HG02763 (cell line): ENCODE results near the gene GADL1.
A peak's percentile ranks its signal among the peaks of the same experiment; 100 is the strongest.

Experiments
- ATAC-seq: cut with Tn5 transposase; IDR thresholded peaks from one replicate; pipeline ENCODE4 v1.9.1; 2021; ENCODE audit warnings: mild to moderate bottlenecking, moderate library complexity; ENCODE audit not compliant: unreplicated experiment

GADL1 gene

DNA sequence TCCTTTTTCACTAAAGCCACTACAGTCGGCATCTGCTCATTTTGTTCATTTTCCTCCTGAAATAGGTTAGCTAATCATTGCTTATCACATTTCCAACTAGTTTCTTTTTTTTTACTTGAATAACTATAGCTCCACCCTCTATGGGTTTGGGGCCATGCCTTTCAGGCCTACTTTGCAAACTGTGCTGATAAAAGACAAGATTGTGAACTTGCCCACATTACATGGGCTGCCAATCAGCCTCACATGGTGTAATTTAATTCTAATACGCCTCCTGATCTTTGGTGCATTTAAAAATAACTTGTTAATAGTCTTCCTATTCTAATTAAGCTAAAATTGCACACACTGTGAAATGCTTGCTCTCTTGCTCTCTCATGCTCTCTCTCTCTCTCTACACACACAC is 197.6 kb downstream of the GADL1 start:
- no peak for ATAC-seq

- ATAC-seq, result no peak
Observed at GRCh38 chr3:30696403-30696819, 198.1 kb downstream of the GADL1 start.

DNA sequence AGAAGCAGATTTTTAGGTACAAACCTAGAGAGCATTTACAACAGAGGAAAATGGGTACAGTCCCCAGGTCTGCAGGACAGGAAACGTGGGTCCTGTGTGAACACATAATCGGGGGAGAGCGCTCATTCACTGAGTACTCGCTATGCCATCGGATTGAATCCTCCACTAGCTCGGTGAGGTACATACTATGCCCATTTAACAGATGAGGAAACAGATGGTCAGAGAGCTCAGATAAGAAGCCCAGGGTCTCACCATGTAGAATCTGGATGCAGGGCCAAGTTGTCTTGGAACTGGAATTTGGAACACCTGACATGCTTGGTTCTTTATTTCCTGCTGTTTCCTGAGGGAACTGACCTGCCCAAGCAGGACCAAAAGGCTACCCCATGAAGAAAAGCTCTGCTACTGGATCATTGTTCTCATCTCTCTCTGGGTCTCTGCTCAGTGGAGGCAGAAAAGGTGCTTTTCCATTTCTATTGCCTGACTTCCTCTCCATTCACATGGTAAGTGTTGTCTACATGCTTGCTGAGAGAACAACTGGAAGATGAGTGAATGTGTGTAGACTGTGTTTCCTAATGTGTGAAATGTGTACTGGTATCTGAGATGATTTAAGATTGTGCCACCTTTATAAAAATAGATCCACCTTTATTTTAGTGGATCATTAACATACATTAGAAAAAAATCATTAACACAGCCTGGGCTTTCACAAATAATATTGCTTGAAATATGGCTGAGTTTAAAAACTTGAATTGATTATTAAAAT is 199.0 kb downstream of the GADL1 start:
- no peak for ATAC-seq

GRCh38 chr3:30694668-30695067 is 199.8 kb downstream of the GADL1 start:
- ATAC-seq, result no peak

- ATAC-seq, result no peak
Observed at GRCh38 chr3:30694148-30694547, 200.3 kb downstream of the GADL1 start.

DNA sequence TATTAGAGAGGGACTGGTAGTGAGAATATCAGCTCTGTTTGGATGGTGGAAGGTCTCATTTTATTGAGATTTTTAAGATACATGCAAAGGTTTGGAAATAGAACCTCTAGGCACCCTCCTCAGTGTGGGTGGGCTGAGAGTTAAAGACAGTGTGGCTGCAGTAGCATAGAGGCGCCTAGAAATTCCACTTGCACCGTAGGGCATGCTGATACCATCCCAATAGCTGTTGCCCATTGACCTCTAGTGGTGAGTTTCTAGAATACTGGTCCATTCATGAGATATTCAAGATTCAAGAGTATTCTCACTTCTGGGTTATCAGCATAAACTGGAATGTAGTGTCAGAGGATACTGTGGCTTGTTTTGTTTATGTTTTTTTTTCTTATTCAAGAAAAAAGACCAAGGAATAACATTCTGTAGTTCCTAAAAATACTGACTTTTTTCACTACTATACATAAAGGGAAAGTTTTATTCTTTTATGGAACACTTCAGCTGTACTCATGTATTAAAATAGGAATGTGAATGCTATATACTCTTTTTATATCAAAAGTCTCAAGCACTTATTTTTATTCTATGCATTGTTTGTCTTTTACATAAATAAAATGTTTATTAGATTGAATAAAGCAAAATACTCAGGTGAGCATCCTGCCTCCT is 200.9 kb downstream of the GADL1 start:
- peak; percentile 91 for ATAC-seq

DNA sequence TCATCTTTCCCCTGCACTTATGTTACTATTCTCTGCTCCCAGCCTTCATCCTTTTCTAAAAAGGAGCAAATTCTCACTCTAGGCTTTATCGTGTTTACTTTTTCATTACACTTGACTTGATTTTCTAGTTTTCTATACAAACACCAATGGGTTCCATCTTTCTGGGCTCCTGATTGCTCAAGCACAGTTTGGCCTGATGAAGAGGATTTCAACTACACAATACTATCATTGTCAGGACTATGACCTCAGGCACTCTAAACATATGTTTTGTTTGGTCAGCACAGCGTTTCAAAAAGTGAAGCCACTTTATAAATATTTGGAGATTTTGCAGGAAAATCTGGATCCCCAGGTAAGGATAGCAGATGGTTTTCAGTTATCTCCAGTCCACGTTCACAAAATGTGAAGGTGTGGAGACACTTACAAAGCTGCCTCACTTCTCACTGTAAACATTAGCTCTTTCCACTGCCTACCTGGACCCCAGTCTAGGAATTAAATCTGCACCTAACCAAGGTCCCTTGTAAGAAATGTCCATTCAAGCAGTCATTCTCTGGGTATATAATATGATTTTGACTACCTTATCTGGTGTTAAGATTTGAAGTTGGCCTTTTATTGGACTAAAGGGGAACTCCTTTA is 201.8 kb downstream of the GADL1 start:
- no peak for ATAC-seq

DNA sequence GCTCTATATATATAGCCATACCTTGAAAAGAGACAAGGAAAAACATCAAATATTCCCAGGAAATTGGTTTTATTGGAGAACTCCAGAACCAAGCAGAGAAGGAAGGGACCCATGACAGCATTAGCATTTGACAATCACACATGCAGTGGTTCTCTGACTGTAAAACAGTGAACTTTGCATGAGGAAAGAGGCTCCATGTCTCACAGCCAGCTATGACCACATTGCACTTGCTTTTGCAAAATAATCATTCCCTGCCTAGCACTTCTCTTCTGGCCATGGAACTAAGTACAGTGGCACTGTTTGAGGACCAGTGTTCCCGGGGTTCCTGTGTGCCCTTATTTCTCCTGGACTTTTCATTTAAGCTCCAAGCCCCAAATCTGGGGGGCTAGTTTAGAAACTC is 202.5 kb downstream of the GADL1 start:
- no peak for ATAC-seq

GRCh38 chr3:30691249-30691880 is 203.1 kb downstream of the GADL1 start:
- no peak for ATAC-seq

GRCh38 chr3:30690199-30690598 is 204.3 kb downstream of the GADL1 start:
- no peak for ATAC-seq

- no peak for ATAC-seq
Observed at GRCh38 chr3:30688776-30689641, 205.5 kb downstream of the GADL1 start.

DNA sequence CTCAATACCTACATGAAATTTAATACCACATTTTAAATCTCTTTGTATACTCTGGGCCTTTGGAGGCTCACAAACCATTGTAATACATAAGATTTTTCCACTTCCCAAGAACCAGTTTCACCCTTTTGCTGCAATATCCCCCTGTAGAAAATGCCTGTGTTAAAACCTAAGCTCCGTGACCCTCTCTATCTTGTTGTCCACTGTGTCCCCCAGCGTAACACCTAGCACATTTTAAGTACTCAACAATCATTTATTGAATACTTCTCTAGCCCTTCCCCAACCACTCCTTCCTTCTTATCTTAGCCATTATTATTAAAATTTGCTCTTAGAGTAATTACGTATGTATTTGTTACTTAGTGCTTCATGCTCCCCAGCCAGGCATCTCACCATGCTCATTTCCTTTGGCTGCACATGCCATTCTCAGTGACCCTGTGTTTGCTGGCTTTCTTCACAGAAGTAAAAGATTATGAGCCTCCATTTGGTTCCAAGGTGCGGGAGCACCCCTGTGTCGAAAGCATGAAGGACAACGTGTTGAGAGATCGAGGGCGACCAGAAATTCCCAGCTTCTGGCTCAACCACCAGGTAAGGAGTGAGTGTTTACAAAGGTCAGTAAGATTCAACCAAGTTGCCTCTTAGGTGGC is 206.4 kb downstream of the GADL1 start:
- no peak for ATAC-seq

- no peak for ATAC-seq
Observed at GRCh38 chr3:30686799-30687198, 207.7 kb downstream of the GADL1 start.

- ATAC-seq, result no peak
Observed at GRCh38 chr3:30686176-30686575, 208.3 kb downstream of the GADL1 start.

DNA sequence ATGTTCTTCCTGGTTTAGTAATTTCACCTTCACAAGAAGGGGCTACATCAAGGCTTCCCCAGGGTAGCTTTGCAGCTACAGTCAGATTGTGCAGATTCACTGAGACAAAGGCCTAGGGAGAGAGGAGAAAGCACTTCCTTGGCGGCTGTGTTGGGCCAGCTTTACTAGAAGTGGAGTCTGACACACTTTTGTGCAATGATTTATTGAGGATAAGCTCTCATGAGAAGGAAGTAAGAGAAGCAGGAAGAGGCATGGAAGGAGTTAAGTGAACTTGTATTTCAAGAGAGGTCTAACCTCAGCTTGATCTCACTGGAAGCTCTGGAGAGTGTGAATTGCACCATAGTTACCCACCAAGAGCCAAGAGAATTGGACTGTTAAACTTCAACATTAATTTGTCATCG is 209.2 kb downstream of the GADL1 start:
- ATAC-seq, result no peak

DNA sequence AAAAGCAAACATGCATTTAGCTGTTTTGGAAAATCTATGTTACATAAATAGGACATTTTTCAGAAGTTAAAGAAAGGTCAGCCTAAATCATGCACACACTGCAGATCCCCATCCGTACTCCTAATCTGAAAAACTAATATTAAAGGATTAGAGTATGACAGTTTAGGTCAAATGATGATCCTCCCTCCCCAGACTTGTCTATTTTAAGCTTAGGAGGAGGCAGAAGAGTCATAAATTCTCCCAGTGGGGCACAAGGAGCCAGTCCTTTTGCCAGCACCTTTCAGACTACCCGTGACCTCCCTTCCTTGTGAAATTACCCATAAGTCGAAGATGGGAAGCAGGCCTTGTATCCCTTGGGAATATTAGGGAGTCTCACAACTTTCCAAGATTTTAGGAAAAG is 210.1 kb downstream of the GADL1 start:
- no peak for ATAC-seq

- ATAC-seq, result no peak
Observed at GRCh38 chr3:30683769-30684168, 210.7 kb downstream of the GADL1 start.

DNA sequence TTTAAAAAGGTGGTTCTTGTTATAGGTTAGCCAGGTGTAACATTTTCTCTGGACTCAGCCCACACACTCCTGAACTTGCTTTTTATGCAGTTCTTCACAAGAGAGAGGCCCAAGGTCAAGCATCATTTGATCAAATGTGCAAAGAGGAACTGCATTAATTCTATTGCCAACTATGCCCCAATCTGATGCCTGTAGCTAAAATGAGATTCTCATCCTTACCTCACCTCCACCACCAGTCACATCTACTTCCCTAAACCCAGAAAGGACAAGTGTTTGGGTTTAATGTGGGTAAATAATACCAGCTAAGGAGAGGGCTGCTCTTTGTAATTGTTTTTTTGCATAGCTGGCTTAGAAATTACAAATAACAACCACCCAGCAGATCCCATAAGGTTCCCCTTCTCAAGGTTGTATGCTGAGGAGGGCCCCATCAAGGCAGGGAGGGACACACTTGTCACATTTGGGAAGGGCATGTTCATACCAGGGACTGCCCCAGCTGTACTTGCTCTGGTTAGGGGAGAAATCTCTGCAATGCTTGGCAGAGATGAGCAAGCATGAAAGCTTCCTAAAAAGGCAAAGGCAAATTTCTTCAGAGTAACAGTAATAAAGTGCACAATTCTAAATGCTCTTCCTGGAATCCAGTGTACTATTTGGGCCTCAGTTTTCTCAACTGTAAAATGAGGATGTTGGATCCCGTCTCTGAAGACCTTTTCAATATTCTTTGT is 211.9 kb downstream of the GADL1 start:
- ATAC-seq, result no peak

DNA sequence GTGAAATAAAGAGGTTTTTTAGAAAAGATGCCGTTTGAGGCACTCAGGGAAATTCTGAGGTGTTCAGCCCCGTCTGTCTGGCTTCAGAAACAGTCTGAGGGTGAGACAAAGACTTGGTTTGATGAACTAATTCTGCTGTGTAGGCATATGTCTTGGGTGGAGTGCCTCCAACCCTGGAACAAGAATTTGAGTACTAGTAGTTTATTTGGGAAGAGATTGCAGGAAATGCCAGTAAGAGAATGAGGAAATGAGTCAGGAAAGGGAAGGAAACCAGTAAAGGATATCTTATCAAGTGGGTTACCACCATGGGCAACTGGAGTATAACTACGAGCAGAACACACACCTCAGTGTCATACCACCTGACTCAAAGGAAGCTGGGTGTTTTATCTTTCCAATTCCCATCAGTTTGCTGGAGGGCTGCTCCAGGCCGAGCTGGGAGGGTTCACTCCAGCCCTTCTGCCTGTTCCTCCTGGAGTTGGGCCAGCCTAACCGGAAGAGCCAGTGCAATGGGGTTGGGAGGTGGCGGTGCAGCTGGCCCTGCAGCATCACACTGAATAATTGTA is 212.7 kb downstream of the GADL1 start:
- ATAC-seq, result no peak
